Neural progenitor cell (in vitro differentiated cells): ENCODE measurements around the gene NCAN.

Experiments used
- EZH2 ChIP-seq: fragments of 200-600 bp; sonication (generic); IDR thresholded peaks from 2 replicates; pipeline ENCODE4 v1.6.1; 2017; ENCODE audit warnings: antibody characterized with exemption, mild to moderate bottlenecking, moderate library complexity
- TF ChIP-seq, protein P1 (sequence below): fragments of 200-600 bp; sonication (generic); IDR thresholded peaks from 2 replicates; pipeline ENCODE4 v1.5.1; 2017; ENCODE audit warnings: antibody characterized with exemption, mild to moderate bottlenecking

DNA sequence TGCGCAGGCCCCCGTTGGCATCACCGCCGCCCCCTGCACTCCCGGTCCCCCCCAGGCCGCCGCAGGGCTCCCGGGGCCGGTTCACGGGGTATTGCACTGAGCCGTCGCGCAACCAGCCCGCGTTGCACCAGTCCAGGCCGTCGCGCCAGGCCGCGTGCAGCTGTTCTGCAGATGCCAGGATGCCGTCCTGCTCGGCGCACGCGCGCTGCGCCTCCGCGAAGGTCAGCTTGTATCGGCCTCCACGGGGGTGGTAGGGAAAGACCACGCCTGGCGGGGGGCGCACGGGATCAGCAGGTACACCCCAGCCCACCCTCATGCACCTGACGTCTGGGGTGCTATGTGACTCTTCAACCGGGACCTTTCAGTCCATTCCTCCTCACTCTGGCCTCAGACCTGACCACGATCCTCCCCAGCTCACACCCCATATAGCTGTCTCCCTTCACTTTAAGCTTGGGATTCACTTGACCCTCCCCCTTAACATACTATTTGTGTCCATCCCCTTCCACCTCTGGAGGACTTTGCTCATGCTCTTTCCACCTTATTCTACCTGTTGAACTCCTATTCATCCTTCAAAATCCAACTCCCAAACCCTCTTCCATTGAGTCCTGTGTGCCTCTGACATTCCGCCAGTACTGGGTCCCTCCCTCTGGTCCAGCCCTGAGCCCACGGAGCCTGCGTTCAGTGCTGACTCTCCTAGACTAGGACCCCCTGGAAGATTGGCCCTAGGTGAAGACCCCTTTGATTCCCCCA is 47.0 kb downstream of the NCAN start:
- TF ChIP-seq, protein P1, sequence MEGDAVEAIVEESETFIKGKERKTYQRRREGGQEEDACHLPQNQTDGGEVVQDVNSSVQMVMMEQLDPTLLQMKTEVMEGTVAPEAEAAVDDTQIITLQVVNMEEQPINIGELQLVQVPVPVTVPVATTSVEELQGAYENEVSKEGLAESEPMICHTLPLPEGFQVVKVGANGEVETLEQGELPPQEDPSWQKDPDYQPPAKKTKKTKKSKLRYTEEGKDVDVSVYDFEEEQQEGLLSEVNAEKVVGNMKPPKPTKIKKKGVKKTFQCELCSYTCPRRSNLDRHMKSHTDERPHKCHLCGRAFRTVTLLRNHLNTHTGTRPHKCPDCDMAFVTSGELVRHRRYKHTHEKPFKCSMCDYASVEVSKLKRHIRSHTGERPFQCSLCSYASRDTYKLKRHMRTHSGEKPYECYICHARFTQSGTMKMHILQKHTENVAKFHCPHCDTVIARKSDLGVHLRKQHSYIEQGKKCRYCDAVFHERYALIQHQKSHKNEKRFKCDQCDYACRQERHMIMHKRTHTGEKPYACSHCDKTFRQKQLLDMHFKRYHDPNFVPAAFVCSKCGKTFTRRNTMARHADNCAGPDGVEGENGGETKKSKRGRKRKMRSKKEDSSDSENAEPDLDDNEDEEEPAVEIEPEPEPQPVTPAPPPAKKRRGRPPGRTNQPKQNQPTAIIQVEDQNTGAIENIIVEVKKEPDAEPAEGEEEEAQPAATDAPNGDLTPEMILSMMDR: no peak
- no peak for TF ChIP-seq EZH2
